ENCODE measurements around the gene HASPIN.

HASPIN gene

GRCh38 chr17:3765981-3766380 lies 42.3 kb downstream of the HASPIN start:
- DNase-seq (ENCODE audit: low spot score), result no peak

GRCh38 chr17:3766779-3767178 lies 43.1 kb downstream of the HASPIN start:
- no peak for DNase-seq (ENCODE audit: low spot score)

GRCh38 chr17:3768341-3768740 lies 44.6 kb downstream of the HASPIN start:
- DNase-seq (ENCODE audit: low spot score), result no peak

- DNase-seq (ENCODE audit: low spot score), result no peak
Observed at GRCh38 chr17:3768769-3769168, 45.1 kb downstream of the HASPIN start.

GRCh38 chr17:3770466-3770865 lies 46.8 kb downstream of the HASPIN start:
- no peak for DNase-seq (ENCODE audit: low spot score)

- DNase-seq (ENCODE audit: low spot score), result no peak
Observed at GRCh38 chr17:3771140-3771539, 47.4 kb downstream of the HASPIN start.

GRCh38 chr17:3772764-3773163 lies 49.1 kb downstream of the HASPIN start:
- no peak for DNase-seq (ENCODE audit: low spot score)

GRCh38 chr17:3773511-3773910 lies 49.8 kb downstream of the HASPIN start:
- DNase-seq (ENCODE audit: low spot score), result peak; percentile 37

- no peak for DNase-seq (ENCODE audit: low spot score)
Observed at GRCh38 chr17:3773966-3774365, 50.3 kb downstream of the HASPIN start.
